HG03442 (cell line): ENCODE results near the gene VPS18.

Experiments
- ATAC-seq: cut with Tn5 transposase; IDR thresholded peaks from one replicate; pipeline ENCODE4 v1.9.1; 2021; ENCODE audit warnings: mild to moderate bottlenecking, moderate library complexity; ENCODE audit not compliant: unreplicated experiment

VPS18 gene

DNA sequence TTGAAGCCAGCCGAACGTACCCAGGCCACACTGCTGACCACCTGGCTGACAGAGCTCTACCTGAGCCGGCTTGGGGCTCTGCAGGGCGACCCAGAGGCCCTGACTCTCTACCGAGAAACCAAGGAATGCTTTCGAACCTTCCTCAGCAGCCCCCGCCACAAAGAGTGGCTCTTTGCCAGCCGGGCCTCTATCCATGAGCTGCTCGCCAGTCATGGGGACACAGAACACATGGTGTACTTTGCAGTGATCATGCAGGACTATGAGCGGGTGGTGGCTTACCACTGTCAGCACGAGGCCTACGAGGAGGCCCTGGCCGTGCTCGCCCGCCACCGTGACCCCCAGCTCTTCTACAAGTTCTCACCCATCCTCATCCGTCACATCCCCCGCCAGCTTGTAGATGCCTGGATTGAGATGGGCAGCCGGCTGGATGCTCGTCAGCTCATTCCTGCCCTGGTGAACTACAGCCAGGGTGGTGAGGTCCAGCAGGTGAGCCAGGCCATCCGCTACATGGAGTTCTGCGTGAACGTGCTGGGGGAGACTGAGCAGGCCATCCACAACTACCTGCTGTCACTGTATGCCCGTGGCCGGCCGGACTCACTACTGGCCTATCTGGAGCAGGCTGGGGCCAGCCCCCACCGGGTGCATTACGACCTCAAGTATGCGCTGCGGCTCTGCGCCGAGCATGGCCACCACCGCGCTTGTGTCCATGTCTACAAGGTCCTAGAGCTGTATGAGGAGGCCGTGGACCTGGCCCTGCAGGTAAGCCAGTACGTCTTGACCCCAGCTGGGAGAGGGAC, 6.2 kb downstream of the VPS18 start:
- no peak for ATAC-seq

DNA sequence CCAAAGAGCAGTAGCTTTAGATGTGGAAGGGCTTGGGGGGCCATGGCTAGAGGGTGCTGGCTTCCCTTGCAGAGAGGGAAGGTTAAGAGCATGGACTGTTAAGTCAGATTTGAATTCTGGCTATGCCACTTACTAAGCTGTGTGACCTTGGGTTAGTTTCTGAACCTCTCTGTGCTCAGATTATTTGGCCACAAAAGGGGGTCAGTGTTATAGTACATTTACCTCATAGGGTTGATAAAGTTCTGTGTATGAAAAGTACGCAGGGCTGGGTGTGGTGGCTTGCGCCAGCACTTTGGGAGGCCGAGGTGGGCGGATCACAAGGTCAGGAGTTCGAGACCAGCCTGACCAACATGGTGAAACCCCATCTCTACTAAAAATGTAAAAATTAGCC, 6.8 kb downstream of the VPS18 start:
- no peak for ATAC-seq

DNA sequence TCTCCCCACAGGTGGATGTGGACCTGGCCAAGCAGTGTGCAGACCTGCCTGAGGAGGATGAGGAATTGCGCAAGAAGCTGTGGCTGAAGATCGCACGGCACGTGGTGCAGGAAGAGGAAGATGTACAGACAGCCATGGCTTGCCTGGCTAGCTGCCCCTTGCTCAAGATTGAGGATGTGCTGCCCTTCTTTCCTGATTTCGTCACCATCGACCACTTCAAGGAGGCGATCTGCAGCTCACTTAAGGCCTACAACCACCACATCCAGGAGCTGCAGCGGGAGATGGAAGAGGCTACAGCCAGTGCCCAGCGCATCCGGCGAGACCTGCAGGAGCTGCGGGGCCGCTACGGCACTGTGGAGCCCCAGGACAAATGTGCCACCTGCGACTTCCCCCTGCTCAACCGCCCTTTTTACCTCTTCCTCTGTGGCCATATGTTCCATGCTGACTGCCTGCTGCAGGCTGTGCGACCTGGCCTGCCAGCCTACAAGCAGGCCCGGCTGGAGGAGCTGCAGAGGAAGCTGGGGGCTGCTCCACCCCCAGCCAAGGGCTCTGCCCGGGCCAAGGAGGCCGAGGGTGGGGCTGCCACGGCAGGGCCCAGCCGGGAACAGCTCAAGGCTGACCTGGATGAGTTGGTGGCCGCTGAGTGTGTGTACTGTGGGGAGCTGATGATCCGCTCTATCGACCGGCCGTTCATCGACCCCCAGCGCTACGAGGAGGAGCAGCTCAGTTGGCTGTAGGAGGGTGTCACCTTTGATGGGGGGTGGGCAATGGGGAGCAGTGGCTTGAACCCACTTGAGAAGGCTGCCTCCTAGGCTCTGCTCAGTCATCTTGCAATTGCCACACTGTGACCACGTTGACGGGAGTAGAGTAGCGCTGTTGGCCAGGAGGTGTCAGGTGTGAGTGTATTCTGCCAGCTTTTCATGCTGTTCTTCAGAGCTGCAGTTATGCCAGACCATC, 8.6 kb downstream of the VPS18 start:
- ATAC-seq, result no peak

DNA sequence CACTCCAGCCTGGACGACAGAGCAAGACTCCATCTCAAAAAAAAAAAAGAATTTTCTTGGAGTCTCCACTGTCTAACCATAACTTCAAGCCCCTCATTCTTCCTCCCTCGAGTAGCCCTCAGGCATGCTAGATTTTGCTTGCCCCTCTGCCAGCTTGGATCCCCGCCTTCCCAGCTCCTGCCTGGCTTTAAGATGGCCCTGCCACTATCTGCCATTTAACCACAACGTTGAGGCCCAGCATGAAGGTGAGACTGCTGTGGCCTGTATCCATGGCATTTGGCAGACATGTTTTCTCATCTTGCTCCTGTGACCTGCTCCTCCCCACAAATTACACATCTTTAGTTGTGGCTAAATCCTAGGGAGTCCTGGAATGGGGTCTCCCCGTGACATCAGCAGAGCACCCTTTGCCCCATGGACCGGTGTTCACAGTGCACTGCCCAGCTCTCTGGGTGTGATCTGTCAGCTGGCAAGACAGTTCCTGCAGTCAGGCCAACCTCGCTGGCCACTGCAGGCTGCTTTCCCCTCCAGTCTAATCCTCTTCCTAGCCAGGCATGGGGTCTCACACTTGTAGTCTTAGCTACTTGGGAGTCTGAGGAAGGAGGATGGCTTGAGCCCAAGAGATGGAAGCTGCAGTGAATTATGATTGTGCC, 10.4 kb downstream of the VPS18 start:
- ATAC-seq, result no peak

DNA sequence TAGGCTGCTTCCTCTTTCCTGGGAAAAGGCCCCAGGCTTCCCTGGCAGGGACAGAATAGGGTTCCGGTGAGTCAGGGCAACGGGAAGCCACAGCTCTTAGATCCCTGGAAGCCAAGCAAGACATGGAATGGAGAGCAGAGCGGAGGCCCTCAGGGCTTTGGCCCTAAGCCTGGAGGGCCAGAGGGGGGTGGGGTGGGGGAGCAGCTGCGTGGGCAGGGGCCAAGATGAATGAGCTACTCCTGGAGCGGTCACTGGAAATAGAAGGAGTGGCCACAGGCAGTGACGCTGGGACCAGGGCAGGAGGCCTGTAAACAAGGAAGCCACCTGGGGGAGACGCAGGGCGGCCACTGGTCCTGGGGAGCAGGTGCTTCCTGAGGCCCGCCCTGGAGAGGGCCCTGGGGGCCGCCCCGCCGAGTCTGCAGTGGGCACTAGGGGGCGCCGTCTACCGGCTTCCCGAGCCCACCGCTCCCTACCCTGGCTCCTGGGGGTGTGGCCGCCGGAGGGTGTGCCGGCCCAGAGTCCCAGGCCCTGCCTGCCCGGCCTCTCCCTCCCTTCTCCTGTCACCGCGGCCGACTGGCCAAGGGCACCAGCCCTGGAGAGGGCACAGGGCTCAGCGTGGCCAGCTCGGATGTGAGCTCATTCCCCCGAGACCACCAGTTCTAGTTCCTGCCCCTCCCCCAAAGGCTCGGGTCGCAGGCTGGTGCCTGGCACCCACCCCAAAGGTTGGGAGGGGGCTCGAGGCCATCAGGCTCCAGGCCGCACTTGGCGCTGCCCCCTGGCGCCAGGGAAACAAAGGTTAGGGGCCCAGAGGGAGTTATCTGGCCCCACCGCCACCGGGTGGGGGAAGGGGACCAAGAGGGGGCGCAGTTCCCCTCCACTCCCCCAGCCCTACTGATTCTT, 12.1 kb downstream of the VPS18 start:
- peak; percentile 62 for ATAC-seq

DNA sequence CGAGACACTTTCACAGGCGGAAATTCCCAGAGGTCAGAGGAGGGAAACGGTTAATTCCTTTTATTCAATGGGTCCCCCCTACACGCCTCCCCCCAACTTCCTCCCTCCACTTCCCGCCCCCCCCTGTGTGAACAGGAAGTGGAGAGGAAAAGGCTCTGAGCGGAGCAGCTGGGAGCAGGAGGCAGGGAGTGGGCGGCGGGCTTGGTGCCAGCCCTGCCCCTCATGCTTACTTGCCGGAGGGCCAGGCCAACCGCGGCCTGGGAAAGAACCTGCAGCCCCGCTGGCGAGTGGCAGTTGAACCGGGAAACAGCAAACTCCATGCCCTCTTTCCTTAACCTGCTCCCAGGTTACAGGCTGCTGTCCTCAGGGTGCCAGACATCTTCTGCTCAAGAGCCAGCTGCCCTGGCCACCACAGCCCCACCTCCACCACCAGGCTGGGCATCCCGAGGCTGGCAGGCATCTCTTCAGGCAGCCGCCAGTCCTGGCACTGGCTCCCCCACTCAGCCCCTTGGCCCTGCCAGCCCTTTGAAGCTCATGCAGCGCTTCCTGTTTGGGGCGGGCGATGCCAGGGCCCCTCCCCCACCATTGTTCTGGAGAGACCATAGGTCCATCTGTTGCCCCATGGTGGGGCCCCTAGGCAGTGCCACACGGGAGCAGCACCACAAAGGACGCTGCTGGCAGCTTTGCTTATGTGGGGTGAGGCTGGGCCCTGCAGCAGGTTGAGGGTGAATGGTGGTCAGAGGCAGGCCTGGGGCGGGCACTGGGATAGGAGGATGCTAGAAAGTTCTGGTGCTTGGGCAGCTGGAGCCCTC, 12.9 kb downstream of the VPS18 start:
- no peak for ATAC-seq

DNA sequence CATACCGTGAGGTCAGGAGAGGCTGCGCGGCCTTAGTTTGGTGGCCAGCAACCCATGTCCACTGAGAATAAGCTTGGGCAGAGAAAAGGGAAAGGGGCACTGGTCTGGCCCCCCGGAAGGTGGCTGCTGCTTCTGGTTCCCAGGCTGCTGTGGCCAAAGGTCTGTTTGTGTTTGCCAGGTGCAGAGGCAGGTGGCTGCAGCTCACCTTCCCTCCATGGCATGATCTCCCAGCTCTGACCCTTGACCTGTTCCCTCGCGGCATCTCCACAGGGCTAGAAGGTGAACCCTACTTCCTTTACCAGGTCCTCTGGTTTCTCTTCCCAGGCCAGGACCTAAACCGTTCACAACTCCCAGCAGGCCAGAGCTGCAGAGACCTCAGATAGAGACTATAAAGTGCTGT, 13.8 kb downstream of the VPS18 start:
- no peak for ATAC-seq

DNA sequence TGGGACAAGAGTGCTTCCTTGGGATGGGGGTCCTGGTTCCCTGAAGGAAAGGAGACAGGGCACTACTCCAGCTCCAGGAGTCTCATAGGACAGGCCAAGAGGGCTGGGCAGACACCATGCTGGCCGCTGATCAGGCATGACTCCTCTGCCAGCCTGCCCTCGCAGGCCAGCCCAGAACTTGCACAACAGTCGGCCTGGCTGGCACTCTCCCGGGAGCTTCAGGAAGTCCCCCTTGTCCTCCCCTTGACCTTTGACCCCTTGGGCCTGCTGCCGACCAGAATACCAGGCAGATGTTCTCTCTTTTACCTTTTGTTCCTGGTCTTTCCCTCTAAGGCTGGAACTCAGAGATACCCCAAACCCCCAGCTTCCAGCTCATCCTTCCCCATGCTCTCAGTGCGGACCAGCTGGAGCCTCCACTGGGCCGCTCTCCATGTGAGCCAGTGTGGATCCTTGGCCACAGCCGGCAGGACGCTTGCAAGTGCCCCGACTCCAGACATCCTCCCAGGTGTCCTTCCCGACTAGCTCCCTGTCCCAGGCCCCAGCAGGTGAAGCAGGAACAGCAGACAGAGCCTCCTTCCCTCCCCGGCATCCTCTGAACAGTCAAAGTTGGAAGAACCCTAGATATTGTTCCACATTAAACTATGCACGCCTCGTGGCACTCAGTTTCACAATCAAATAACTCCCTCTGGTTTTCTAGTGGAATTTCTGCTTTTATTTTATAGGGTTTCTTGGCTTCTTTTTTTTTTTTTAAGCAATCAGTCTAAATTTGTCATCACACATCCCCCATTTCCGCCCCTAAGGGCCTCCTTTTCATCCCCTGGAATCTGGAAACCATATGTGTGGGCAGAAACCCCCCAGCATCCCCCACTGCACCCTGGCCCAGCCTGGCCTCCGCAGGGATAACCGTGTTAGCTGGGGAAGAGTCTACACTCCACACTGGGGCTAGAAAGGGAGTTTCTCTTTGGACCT, 15.7 kb downstream of the VPS18 start:
- no peak for ATAC-seq

DNA sequence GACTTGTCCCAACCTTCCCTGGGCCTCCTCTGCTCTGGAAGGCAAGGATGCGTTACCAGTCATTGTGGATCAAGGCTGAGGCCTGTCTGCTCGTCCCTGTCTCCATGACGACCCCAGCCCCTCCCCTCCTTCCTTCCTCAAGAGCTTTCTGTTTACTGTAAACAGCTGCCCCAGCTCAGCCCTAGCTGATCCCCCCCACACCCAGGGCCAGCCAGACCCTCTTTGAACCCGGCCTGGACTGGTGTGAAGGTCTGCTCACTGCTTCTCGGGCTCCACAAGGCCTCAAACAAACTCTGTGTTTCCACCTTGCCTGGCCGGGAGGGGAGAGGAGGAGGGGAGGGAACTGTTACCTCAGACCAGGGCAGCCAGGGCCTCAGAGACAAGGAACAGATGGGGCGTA, 16.9 kb downstream of the VPS18 start:
- no peak for ATAC-seq

DNA sequence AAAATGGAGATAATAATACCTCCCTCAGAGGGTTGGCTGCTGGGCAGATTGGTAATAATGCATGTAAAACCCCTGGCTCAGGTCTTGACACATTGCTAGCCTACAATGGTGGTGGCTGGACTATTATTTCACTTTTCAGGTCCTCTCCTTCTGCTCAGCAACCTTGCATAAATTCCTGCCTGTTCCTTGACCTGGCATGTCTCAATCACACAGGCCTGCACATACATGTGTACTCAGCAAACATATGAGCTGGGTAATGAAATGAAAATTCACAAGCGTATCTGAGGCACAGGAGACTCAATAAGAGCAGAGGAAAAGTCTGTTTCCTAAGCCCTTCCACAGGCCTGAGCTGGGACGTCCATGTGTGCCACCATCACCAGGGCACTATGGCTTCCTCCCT, 17.4 kb downstream of the VPS18 start:
- ATAC-seq, result no peak

DNA sequence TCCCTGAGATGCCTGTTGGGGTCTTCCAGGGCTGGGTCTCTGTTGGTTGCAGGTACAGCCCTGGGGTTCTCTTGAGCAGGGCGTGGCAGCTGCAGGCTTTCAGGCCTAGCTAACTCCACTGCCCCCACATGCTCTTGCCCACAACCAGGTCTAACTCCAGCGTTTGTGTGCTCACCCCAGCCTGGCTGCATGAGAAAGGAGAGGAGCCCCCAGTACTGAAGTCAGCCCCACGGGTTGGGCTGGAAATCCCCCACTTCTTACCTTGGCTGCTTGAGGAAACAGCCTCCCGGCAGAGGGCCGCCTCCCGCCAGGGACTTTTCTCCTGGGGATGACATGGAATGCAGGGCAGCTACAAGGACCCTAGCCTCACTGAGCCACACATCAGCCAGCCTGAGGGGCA, 18.2 kb downstream of the VPS18 start:
- no peak for ATAC-seq

DNA sequence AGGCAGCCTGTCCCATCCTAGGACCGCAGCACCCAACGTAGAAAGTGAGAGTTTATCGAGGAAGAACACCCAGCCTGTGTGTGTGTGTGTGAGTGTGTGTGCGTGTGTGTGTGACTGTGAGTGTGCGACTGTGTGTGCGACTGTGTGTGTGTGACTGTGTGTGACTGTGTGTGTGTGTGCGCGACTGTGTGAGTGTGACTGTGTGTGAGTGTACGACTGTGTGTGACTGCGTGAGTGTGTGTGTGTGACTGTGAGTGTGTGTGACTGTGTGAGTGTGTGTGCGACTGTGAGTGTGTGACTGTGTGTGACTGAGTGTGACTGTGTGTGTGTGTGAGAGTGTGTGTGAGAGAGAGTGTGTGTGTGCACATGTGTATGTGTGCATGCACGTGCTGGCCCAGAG, 19.8 kb downstream of the VPS18 start:
- ATAC-seq, result no peak

DNA sequence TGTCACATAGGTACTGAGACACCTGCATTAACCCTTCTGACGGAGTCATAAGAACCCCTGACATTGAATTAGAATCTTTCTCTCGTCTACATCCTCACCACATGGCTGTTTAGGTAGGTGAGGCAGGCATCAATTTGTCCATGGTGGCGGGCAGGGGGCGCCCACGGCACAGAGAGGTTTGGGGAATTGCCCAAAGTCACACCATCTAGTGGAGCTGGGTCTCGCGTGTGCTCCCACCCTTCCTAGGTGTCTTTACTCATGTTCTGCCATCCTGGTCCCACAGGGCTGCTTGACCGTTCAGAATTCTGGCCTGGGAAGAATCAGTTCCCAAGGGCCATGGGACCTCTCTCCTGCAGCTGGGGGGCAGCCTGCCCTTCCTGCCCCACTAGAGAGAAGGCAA, 20.2 kb downstream of the VPS18 start:
- no peak for ATAC-seq

DNA sequence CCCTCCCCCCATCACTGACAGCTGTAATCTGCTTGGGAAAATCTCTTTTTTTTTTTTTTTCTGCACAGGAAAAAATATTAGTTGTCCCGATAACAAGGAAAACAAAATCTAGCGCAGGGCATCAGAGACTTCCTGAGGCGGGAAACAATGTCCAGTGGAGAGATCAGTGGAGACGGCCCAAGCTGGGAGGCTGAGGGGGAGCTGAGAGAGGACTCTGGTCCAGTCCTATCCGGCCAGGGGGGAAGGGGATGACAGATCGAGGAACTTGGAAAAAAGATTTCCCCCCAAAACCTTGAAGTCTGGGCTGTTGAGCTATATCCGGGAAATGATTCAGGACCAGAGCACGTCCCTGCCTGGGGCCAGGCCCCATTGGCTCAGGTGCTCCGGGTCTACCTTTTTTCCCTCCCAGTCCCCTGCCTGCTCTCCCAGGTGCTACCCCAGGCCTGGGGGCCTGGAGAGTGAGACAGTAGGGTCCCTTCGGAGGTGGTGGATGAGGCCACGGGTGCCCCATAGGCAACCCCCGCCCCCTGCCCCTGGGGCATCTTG, 20.9 kb downstream of the VPS18 start:
- no peak for ATAC-seq

DNA sequence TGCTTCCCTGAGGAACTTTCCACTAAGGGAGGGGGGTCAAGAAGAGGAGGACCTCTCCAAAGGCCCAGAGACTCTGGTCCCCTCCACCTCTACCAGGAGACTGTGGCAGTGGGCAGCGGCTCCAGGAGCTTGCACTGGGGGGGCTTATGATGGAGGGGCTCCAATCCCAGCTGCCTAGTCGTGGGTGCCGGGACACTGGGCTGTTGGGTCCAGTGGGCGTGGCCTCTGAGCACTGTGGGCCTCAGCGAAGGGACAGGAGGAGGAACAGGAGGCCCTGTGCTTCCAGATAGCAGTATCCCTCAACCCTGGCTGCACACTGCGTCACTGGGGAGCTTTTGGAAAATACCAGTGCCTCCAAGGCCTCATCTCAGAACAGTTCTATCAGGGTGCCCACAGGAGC, 21.4 kb downstream of the VPS18 start:
- no peak for ATAC-seq

DNA sequence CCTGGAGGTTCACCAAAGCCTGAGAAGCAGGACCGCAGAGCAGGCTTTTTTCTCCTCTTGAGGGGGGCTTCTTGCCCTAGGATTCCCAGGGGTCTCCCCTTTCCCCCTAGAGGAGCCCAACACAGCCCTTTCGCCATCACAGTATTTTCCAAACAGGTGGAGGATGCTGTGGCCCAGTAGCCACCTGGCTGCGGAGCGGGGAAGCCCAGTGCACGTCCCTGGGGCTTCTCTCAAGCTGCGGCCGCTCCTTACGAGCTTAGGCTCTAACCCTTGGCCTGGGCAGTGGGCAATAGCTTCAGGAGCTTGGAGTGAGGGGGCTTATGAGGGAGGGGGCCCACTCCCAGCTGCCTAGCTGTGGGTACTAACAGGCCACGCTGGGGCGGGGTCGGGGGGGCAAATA, 23.3 kb downstream of the VPS18 start:
- no peak for ATAC-seq

DNA sequence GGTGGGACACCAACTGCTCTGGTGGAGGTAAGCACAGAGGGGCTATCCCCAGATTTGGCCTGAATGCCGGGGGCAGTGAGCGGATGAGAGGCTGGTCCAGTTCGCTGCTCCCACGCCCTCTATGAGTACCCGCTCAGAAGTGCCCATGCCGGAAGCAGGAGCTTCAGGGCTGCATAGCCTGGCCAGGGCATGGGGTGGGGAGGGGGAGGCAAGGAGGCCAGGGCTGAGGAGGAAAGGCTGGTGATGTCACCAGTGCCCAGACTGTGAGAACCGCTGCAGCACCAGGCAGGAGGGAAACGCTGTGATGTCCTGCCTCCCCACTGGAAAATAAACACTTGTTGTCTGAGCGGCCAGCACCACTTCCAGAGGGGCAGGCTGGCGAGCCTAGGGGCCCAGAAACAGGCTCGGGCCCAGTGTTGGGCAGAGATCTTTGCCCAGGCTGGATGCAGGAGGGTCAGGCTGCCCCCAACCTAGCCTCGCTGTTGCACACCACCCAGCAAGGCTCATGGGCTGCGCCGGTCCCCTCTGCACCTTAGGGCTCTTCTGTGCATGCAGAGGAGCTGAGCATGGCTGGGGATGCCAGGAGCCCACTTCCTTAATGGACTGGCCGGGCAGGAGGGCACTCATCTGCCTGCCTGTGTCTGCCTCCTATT, 24.0 kb downstream of the VPS18 start:
- no peak for ATAC-seq
